ENCODE data around the gene GABRB1.

DNA sequence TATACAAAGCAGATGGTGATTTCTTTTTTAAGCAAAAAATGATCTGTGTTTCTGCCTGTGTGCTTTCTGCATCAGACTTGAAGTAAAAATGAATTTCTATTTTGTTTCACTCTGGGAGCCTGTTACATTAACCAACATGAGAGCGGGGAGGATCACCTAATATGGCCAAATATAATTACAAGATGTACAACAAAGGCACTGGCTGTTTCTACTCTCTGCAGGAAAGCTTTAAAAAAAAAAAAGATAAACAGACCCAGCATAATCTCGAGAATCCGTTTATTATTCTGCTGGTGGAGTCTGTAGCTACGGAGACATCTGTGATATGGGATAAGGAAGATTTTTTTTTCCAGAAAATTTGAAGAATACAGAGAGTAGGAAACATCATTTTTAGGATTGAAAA is 328.5 kb downstream of the GABRB1 start:
- TF ChIP-seq, protein P1, sequence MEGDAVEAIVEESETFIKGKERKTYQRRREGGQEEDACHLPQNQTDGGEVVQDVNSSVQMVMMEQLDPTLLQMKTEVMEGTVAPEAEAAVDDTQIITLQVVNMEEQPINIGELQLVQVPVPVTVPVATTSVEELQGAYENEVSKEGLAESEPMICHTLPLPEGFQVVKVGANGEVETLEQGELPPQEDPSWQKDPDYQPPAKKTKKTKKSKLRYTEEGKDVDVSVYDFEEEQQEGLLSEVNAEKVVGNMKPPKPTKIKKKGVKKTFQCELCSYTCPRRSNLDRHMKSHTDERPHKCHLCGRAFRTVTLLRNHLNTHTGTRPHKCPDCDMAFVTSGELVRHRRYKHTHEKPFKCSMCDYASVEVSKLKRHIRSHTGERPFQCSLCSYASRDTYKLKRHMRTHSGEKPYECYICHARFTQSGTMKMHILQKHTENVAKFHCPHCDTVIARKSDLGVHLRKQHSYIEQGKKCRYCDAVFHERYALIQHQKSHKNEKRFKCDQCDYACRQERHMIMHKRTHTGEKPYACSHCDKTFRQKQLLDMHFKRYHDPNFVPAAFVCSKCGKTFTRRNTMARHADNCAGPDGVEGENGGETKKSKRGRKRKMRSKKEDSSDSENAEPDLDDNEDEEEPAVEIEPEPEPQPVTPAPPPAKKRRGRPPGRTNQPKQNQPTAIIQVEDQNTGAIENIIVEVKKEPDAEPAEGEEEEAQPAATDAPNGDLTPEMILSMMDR (IDR thresholded peaks at IDR 0.05; ENCODE audit: low read depth, low read length): no peak
- TF ChIP-seq EZH2phosphoT487 (IDR thresholded peaks at IDR 0.05; ENCODE audit: low read depth): no peak
